ENCODE measurements around the gene SLC25A23.

The SLC25A23 gene

DNA sequence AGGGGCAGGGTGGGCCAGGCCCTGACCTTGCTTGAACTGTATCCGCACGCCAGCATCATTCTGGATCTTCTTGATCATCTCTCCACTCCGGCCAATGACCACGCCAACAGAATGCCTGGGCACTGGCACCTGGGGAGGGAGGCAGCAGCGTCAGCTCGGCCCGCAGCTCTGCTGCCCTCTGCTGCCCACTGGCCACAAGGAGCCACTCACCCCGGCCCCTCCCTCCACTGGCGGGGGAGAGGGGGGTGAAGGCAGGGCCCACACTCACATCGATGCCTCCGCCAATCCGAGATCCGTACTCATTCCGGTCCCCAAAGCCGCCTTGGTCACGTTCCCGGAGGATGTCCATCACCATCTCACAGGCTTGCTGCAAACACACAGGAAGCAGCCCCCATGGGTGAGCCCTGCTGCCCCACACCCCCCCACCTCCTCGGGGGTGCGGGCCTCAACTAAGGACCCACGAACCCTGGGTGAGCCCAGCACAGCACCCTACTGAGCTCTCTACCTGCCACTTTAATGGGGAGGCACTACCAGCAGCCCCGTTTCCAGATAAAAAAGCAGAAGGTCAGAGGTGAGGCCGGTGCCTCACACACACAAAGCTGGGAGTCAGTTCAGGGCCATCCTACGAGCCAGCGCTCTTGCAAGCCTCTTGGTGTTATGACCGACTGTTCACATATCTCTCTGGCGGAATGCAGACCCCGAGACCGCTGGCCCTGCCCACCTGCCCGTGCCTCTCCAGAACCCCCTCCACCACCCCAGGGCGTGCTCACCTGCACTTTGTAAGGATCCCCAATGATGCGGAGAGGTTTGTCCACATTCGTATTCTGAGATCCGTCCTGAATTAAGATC is 41.7 kb downstream of the SLC25A23 start:
- TF ChIP-seq, protein P1, sequence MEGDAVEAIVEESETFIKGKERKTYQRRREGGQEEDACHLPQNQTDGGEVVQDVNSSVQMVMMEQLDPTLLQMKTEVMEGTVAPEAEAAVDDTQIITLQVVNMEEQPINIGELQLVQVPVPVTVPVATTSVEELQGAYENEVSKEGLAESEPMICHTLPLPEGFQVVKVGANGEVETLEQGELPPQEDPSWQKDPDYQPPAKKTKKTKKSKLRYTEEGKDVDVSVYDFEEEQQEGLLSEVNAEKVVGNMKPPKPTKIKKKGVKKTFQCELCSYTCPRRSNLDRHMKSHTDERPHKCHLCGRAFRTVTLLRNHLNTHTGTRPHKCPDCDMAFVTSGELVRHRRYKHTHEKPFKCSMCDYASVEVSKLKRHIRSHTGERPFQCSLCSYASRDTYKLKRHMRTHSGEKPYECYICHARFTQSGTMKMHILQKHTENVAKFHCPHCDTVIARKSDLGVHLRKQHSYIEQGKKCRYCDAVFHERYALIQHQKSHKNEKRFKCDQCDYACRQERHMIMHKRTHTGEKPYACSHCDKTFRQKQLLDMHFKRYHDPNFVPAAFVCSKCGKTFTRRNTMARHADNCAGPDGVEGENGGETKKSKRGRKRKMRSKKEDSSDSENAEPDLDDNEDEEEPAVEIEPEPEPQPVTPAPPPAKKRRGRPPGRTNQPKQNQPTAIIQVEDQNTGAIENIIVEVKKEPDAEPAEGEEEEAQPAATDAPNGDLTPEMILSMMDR (conservative IDR thresholded peaks at IDR 0.05; ENCODE audit: control insufficient read depth, insufficient read depth, low read depth, low read length): peak; percentile 46
- H3K4me3 ChIP-seq (ENCODE audit: control insufficient read depth, low read depth, low read length): no peak overlapping the region
- DNase-seq (ENCODE audit: low read depth): peak; percentile 41

DNA sequence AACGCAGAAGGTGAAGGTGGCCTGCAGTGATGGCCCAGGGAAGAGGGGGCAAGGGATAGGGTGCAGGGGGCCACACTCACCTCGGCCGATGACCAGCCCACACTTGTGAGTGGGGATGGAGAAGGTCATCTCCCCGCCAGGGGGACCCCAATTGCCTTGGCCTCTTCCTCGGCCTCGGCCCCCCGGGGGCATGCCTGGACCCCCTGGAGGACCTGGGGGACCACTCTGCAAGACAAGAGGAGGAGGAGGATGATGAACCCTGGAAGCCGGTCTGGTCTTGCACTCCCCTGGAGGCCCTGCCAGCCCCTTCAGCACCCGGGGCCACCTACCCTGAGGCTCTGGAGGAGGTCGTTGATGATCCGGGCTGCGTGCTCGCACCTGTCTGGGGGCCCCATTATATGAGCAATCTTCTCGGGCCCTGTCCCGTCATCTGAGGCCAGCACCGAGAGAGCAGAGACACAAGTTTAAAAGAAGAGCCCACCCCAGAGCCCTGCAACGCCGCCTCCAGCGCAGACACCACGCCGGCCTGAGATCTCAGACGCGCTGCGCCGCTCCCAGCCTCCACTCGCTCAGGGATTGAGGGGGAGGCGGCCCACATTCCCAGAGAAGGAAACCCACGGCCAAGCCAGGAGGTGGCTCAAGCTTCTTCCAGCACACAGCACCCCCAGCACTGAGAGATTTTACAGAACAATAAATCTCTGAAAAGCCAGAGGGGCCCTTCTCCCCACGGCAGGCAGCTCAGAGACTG is 42.8 kb downstream of the SLC25A23 start:
- TF ChIP-seq, protein P1 (conservative IDR thresholded peaks at IDR 0.05; ENCODE audit: control insufficient read depth, insufficient read depth, low read depth, low read length): no peak
- no peak overlapping the region for H3K4me3 ChIP-seq (ENCODE audit: control insufficient read depth, low read depth, low read length)
- no peak for DNase-seq (ENCODE audit: low read depth)

DNA sequence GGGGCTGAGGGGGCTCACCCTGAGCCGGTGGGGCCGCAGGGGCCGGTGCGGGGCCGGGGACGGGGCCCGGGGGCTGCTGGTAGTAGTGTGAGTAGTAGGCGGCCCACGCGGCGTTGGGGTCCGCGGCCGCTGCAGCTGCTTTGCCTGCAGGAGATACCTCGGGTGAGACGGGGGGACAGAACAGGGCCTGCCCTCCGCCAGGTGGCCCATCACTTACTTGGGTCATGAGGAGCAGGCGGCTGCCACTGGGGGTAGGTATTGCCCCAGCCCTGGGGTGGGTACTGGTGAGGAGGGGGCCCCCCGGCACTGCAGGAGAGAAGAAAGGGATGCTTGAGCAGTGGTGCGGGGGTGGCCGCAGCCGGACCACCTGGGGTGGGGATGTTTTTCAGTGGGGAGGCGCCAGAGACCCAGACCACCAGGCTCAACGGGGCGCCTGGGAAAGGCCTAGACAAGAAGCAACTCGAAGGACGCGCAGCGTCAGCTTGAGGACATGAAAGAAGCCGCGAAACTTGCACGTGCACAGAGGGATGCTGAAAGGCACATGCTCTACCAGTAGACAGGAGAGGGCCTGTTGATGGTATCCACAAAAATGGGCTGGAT is 43.9 kb downstream of the SLC25A23 start:
- TF ChIP-seq, protein P1 (conservative IDR thresholded peaks at IDR 0.05; ENCODE audit: control insufficient read depth, insufficient read depth, low read depth, low read length): no peak
- no peak overlapping the region for H3K4me3 ChIP-seq (ENCODE audit: control insufficient read depth, low read depth, low read length)
- DNase-seq (ENCODE audit: low read depth): no peak

DNA sequence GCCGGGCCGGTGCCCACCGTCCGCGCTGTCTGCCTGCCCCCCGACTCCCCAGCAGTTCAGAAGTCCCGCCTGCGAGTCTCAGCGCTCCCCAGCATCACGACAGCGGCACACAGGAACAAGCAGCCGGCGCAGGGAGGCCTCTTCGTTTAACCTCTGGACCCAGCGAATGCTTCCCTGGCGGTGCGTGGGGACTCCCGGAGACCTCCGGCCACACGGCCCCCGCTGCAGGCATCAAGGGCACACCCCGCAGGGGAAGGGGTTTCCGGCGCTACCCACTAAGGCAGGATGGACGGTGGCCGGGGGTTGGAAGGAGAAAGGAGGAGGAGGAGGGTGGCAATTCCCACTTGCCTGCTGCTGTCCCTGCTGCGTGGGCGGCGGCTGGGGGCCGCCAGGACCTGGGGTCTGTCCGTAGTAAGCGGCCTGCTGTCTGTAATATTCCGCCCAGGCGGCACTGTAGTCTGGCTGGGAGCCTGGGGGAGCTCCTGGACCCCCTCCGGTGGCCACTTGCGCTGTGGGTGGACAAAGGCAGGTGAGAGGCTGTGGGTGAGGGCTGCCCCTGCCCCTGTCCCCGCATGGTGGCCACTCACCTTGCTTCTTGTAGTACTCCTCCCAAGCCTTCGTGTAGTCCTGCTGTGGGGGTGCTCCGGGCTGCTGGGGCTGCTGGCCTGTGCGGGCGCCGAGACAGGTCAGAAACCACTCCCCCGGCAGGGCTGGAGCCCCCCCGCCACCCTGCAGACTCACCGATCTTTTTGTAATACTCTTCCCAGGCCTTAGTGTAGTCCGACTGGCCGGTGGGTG is 44.6 kb downstream of the SLC25A23 start:
- no peak overlapping the region for H3K4me3 ChIP-seq (ENCODE audit: control insufficient read depth, low read depth, low read length)
- TF ChIP-seq, protein P1 (conservative IDR thresholded peaks at IDR 0.05; ENCODE audit: control insufficient read depth, insufficient read depth, low read depth, low read length): no peak

DNA sequence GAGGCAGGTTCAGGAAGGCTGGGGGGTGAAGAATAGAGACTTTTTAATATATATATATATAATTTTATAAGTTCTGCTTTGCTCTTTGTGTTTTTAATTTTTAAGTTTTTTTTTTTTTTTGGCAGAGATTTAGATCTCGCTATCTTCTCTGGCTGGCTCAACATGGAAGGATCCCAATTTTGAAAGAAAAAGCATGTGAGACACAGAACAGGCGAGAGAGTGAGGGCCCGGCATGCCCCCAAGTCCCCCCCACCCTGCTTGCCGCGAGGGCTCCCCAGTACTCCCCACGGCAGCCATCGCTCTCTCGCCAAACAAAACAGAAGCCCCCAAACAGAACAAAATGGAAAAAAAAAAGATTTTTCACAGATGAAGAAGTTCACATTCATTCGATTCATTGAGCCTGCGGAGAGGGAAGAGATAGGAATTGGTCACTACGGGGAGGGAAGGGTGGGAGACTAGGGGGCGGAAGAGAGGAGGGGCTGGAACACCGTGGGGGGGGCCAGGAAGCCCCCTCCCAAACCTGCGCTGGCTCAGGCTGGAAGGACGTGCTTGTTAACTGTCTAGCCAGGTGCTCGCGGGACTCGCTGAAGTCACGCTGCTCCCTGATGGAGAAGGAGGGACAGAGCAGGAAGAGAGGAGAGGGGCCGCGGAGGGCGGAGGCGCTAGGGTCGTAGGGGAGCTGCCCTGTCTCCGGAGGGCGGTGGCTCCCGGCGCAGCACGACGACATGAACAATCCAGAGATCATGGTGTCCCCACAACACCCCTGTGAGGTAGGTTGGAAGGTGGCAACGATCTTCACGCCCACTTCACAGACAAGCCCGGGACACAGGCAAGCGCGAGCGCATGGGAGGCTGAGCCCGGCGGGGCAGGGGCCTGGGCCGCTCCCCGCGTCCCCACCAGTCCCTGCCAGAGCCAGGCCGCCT is 45.6 kb downstream of the SLC25A23 start:
- DNase-seq (ENCODE audit: low read depth): no peak

More for the DNA sequence above, 44.6 kb downstream of the SLC25A23 start:
- no peak for DNase-seq (ENCODE audit: low read depth)

More for the DNA sequence above, 45.6 kb downstream of the SLC25A23 start:
- TF ChIP-seq, protein P1 (conservative IDR thresholded peaks at IDR 0.05; ENCODE audit: control insufficient read depth, insufficient read depth, low read depth, low read length): no peak
- no peak overlapping the region for H3K4me3 ChIP-seq (ENCODE audit: control insufficient read depth, low read depth, low read length)
